ENCODE data around the gene ANKRD45.
"Not testable (repeated sequence)": the region's sequence is repeated elsewhere in the genome, so short reads cannot be mapped to it uniquely, and the experiment has no call there.

DNA sequence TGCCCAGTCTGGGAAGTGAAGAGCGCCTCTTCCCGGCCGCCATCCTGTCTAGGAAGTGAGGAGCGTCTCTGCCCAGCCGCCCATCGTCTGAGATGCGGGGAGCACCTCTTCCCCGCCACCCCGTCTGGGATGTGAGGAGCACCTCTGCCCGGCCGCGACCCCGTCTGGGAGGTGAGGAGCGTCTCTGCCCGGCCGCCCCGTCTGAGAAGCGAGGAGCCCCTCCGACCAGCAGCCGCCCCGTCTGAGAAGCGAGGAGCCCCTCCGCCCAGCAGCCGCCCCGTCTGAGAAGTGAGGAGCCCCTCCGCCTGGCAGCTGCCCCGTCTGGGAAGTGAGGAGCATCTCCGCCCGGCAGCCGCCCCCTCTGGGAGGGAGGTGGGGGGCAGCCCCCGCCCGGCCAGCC lies 56.6 kb downstream of the ANKRD45 start:
- not testable (repeated sequence) for TF ChIP-seq POLR2A, EP300 (IDR thresholded peaks at IDR 0.05)
- TF ChIP-seq, protein P1, sequence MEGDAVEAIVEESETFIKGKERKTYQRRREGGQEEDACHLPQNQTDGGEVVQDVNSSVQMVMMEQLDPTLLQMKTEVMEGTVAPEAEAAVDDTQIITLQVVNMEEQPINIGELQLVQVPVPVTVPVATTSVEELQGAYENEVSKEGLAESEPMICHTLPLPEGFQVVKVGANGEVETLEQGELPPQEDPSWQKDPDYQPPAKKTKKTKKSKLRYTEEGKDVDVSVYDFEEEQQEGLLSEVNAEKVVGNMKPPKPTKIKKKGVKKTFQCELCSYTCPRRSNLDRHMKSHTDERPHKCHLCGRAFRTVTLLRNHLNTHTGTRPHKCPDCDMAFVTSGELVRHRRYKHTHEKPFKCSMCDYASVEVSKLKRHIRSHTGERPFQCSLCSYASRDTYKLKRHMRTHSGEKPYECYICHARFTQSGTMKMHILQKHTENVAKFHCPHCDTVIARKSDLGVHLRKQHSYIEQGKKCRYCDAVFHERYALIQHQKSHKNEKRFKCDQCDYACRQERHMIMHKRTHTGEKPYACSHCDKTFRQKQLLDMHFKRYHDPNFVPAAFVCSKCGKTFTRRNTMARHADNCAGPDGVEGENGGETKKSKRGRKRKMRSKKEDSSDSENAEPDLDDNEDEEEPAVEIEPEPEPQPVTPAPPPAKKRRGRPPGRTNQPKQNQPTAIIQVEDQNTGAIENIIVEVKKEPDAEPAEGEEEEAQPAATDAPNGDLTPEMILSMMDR (IDR thresholded peaks at IDR 0.05): not testable (repeated sequence)
